ENCODE measurements around the gene ADGRB3.
"Not testable (repeated sequence)": the region's sequence is repeated elsewhere in the genome, so short reads cannot be mapped to it uniquely, and the experiment has no call there.

ADGRB3 gene

DNA sequence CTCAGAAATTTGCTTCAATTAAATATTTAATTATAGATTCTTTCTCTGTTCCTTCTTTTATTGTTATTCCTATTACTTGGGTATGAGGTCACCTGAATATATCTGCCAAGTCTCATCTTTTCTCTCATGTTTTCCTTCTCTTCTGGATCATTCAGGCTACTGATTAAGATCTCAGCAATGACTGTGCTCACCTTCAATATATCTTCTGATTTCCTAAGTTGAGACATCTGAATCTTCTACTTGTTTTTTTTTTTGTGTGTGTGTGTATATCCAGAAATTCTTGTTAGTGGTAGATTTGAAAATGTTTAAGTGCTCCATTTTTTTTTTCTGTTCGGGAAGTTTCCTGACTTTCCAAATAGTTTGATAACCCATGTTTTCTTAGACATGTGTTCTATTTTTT is 108.0 kb downstream of the ADGRB3 start:
- DNase-seq: no peak

GRCh38 chr6:68744376-68744775 is 109.3 kb downstream of the ADGRB3 start:
- not testable (repeated sequence) for DNase-seq

GRCh38 chr6:68746376-68746775 is 111.3 kb downstream of the ADGRB3 start:
- DNase-seq: no peak

DNA sequence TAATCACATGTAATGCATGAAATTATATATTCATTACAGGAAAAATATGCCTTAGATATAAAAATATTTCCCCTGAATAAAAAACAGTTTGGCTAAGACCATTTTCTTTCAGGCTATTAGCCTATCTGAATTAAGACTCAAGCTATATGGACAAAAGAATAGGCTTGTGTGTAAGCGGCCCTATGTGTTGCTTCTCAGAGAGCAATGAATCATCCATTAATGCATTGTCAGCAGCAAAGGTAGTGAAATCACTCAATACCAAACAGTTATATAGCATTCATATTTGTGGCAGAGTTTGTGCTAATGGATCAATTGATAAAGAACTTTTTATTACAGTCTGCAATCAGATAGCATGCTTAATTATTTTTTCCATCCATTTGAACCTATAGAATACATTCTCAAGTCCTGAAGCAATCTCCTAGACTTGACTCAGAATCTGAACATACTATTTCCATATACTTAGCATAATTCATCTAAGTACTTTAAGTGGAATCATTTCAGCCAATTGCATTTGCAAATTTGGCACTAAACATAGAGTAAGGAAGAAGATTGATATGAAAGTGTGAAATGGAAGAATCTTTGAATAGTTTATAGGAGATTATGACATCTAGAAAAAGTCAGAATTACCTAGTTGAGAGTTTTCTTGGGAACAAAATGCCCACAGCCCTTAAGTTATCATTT is 112.2 kb downstream of the ADGRB3 start:
- DNase-seq: no peak

DNA sequence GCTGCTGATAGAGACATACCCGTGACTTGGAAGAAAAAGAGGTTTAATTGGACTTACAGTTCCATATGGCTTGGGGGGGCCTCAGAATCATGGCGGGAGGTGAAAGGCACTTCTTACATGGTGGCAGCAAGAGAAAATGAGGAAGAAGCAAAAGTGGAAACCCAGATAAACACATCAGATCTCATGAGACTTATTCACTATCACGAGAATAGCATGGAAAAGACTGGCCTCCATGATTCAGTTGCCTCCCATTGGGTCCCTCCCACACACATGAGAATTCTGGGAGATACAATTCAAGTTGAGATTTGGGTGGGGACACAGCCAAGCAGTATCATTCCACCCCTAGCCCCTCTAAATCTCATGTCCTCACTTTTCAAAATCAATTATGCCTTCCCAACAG is 112.8 kb downstream of the ADGRB3 start:
- DNase-seq: not testable (repeated sequence)

DNA sequence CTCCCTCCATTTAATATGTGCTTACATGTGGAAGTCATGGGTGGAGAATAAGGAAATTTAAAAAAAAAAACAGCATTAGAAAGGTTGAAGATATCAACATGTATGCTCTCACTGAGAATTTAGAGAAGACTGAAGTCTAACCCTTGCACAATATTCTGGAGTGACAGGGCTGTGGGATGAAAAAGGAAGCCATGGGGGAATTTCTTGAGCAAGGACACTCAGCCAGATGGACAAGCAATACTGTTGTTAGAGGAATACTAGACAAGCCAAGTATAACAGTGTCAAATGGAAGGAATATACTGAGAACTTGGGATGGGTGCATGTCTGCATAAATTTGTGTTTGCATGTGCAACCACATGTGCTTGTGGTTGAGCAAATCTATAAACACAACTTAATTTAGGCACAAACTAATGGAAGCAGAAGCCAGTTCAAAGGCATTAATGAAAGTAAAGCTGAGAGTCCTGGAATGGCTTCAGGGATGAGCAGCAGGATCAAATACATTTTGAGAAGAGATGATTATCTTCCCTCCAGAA is 119.7 kb downstream of the ADGRB3 start:
- no peak for DNase-seq

DNA sequence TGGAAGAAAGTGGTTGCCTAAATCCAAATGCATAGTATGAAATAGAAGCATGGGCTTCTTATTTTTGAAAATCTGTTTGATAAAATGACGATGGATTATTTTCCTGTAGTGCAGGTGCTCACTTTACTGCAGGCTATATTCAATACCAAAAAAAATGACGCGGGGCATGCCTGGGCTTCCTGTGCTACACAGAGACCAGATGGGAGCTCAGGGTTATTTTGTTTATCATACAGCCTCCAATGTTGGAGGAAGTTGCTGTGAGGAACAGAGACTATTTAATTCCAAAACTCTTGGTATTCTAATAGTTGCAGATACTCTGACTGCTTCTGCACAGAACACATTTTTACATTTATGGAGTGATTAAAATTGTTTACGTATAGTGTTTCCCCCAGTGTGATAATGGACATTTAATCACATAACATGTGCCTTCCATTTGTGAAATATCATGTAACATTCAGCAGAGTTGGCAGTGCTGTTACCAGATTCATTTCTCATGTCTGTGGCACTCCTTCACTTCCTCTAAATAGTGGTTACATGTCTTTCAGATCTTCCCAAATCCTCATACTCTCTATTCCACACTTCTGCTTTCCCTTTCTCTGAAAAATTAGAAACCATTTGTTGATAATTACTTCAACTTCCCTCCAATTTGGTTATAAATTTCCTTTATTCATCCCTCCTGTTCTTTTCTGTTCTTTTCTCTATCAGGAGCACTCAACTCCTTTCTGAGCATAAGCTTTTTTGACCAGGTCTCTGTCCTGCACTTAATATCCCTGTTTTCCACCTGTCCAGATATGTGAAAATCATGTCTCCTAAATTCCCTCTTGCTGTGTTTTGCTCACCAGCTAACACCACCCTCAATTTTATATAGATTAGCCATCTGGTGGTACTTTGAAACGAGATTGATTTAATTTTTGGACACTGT is 121.6 kb downstream of the ADGRB3 start:
- DNase-seq: peak; percentile 4

DNA sequence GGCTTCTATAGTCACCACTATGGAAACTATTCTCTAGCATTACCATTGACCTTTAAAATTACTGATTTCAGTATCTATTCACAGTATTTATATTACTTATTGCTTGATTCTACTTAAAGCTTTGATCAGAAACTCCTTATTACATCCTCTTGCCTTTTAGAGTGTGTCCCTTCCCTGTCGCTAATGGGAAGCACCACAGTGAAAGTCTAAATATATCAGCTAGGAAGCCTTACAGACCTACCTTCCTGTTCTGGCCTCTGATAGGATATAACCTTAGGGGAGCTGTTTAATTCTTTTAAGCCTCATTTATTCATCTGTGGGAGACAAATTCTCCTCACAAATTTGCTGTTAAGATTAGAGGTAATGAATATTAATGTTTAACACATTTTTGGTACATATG is 122.7 kb downstream of the ADGRB3 start:
- DNase-seq: no peak

DNA sequence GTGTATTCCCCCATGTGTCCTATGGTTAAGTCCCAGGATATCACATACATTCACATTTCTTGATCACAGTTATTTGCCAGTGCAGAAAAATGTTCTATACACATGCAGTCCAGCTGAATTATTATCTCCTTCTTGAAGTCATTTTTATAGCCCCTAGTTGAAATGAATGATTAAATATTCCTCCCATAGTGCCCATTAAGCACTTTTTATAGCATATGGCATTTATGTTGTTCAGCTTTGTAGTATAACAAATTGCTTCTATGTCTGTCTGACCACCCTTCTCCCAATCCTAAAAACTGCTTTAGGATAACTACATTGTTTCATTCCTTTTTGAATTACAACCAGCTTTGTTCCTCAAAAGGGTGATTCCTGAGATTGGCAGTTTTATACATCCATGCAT is 123.5 kb downstream of the ADGRB3 start:
- DNase-seq: no peak

- DNase-seq: no peak
Observed at GRCh38 chr6:68760485-68760884, 125.4 kb downstream of the ADGRB3 start.

DNA sequence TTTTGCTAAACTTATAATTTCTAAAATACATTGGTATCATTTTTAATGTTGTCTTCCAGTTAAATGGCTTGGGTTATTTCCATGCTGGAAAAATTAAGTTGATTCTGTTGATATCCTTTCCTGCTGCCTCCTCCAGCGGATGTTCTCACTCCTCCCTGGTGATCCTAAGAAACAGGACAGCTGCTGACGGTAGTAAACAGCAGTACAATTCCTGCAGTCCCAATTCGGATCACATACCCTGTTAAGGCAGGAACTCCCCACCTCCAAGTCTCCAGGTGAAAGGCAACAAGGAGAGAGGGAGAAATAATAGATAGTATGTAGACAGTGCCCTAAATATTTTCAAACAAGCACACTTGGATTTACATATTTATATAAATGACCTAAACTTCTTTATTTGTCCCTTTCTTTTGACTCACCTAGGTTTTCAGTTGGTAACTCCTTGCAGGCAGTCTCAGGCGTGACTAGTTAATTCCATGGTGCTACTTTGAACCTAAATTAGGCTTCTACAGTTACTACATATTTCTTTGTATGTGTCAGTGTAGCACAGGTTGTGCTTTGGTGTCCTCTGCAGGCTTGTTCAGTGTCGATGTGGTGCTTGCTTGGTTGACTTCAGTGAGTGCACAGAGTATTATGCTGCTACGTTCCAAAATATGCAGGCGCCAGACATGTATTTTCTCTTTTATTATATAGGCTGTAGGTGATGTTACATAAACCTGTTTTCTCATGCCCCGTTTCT is 126.0 kb downstream of the ADGRB3 start:
- DNase-seq: peak; percentile 2

GRCh38 chr6:68761985-68762384 is 126.9 kb downstream of the ADGRB3 start:
- no peak for DNase-seq

DNA sequence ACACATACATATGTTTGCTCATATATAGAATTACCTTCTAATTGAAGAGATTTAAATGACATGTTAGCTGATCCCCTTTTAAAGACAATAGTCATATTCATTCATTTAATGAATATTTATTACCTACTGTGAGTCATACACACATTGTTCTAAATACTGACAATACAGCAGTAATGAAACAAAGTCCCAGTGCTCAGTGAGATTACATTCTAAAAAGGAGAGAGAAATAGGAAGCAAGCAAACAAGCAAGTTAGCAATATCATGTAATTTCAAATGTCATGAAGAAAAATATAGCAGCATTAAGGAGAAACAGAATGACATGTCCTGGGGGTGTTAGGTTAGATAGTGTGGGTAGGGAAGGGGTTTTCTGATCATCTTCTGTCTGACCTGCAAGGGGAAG is 136.3 kb downstream of the ADGRB3 start:
- DNase-seq: no peak

- no peak for DNase-seq
Observed at GRCh38 chr6:68774843-68775242, 139.8 kb downstream of the ADGRB3 start.

- no peak for DNase-seq
Observed at GRCh38 chr6:68776354-68776753, 141.3 kb downstream of the ADGRB3 start.

DNA sequence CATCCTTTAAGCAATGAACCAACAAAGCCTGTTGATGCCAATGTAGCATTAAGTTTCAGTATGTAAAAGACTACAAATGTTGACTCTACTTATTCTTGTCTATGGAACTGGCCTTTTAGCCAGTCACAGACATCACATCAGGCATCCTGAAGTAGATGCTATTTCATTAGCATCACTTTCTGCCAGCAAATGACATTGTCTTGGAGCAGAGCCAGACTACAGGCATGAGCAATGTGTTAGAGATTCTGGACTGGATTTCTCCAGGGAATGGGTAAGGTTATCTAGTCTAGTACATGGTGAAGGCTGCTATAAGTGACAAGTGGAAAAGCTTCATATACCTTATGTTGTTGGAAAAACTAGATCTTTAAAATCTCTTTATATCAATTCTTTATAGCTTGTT is 142.9 kb downstream of the ADGRB3 start:
- DNase-seq: peak; percentile 49

GRCh38 chr6:68778356-68779020 is 143.4 kb downstream of the ADGRB3 start:
- peak; percentile 57 for DNase-seq

DNA sequence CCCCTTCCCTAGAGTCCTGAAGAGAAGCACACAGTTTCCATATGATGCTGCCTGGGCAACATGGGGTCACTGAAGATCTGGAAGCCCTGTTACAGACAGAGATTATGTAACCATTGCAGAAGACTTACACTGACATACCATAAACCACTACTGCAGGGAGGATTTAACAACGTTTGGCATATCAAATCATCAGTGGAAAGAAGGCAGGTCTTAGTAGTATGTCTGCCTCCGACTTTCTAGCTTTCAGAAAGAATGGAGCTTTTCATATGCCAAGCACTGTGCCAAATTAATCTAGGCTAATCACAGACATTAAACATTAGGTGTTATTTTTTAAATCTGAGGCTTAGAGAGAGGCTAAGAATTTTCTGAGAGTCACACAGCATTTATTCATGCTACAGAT is 144.3 kb downstream of the ADGRB3 start:
- DNase-seq: no peak

GRCh38 chr6:68790128-68790527 is 155.0 kb downstream of the ADGRB3 start:
- not testable (repeated sequence) for DNase-seq

DNA sequence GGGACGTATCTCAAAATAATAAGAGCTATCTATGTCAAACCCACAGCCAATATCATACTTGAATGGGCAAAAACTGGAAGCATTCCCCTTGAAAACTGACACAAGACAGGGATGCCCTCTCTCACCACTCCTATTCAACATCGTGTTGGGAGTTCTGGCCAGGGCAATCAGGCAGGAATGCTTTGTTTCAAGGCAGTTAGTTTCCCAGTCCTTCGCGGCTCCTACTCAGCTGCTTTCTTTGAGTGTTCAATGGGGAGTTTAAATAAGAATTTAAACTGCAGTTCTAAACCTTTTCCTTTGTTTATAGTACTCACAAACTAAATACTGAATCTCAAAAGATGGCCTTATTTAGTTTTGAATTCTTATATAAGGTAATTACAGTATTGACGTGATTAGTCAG is 179.9 kb downstream of the ADGRB3 start:
- not testable (repeated sequence) for DNase-seq

GRCh38 chr6:68826501-68826900 is 191.4 kb downstream of the ADGRB3 start:
- no peak for DNase-seq

DNA sequence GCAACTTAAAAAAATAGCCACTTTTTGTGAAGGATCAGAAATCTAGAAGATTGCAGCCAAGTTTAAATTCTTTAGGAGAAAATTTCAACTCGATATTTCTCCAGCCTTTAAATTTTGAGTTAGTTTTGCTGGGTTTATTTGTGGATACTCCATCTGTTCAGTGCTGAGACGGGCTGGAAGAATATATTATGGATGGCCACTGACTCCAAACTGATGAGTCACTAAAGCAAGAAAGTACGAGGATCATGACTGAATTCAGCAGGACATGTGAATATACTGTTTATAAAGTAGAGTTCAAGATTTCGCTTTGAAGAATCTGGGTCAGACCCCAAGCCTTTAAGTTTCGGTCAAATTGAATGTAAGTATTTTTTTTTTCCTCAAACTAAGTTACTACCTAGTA is 199.5 kb downstream of the ADGRB3 start:
- no peak for DNase-seq

DNA sequence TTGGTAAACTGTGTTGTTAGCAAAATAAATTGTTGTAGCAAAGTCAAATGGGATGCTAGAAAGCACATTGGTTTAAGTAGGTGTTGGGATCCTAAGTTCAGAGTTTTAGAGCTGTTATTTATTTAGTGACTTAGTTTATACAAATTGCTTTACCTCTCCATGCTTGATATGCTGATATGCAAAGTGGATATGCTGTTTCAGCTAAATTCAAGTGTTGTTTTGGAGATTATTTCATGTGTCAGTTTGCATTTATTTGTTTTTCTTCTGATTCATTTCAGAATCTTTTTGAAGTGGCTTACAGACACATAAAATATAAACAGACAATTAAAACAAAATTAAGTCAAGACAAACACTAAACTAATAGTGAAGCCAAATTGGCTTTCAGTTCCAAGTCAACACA is 203.5 kb downstream of the ADGRB3 start:
- DNase-seq: no peak
